Fibroblast of lung (primary cell): ENCODE data around the gene ZNF557. TPM values are rescaled to one million over a fixed set of nuclear protein-coding genes. Genes with fewer than 3 reads are reported as not detected.

Experiments used
- DNase-seq, 2 donors: peaks; one replicate each; pipeline versions ENCODE4 v3.0.0 to v3.0.0-alpha.2; 2010; ENCODE audit warnings: low read depth in 2 of 2
- H2AFZ ChIP-seq: 2 replicates; pipeline ENCODE4 v1.5.1; 2012; ENCODE audit warnings: low read length, control low read depth, inconsistent platforms
- H3K27ac ChIP-seq: 2 replicates; pipeline ENCODE4 v1.5.1; 2011; ENCODE audit warnings: low read length, control low read depth; ENCODE audit not compliant: insufficient read depth
- H3K27me3 ChIP-seq: 2 replicates; pipeline ENCODE4 v1.5.1; 2011; ENCODE audit warnings: mild to moderate bottlenecking, low read length; ENCODE audit not compliant: control insufficient read depth, insufficient read depth
- H3K36me3 ChIP-seq: 2 replicates; pipeline ENCODE4 v1.5.1; 2011; ENCODE audit warnings: low read length; ENCODE audit not compliant: control insufficient read depth, insufficient read depth
- H3K4me1 ChIP-seq: 2 replicates; pipeline ENCODE4 v1.5.1; 2011; ENCODE audit warnings: low read length; ENCODE audit not compliant: control insufficient read depth, insufficient read depth; ENCODE audit errors: extremely low read depth
- H3K4me2 ChIP-seq: 2 replicates; pipeline ENCODE4 v1.5.1; 2011; ENCODE audit warnings: low read length, control low read depth; ENCODE audit not compliant: insufficient read depth; ENCODE audit errors: extremely low read depth
- H3K4me3 ChIP-seq, 4 experiments: fragments of 200-600 bp in 1 of 4; sonication (generic) in 1 of 4; replicated peaks in 1 of 4; 2 replicates each; pipeline ENCODE4 v1.5.1; 2011 to 2016; ENCODE audit warnings: low read length in 4 of 4, low read depth in 3 of 4, mild to moderate bottlenecking in 3 of 4, control low read depth in 2 of 4, inconsistent platforms in 1 of 4, mixed read lengths in 1 of 4; ENCODE audit not compliant: insufficient read depth in 1 of 4; ENCODE audit errors: control extremely low read depth in 1 of 4
- H3K79me2 ChIP-seq: 2 replicates; pipeline ENCODE4 v1.5.1; 2012; ENCODE audit warnings: mild to moderate bottlenecking, low read length, inconsistent platforms; ENCODE audit not compliant: control insufficient read depth, insufficient read depth
- H3K9ac ChIP-seq: 2 replicates; pipeline ENCODE4 v1.5.1; 2011; ENCODE audit warnings: mild to moderate bottlenecking, low read length, control low read depth; ENCODE audit not compliant: insufficient read depth
- H3K9me3 ChIP-seq: 2 replicates; pipeline ENCODE4 v1.5.1; 2012; ENCODE audit warnings: low read depth, low read length; ENCODE audit not compliant: control insufficient read depth, insufficient read depth
- H4K20me1 ChIP-seq: 2 replicates; pipeline ENCODE4 v1.5.1; 2011; ENCODE audit warnings: low read length; ENCODE audit not compliant: control insufficient read depth, insufficient read depth; ENCODE audit errors: extremely low read depth
- CTCF ChIP-seq, 2 donors: IDR thresholded peaks in 1 of 2; conservative IDR thresholded peaks in 1 of 2; 1 replicate in 1 of 2; 2 replicates in 1 of 2; pipeline ENCODE4 v1.5.1; 2011 to 2012; ENCODE audit warnings: low read length in 2 of 2, control low read depth in 1 of 2, inconsistent platforms in 1 of 2, low read depth in 1 of 2, mild to moderate bottlenecking in 1 of 2
- EZH2 ChIP-seq: IDR thresholded peaks from 2 replicates; pipeline ENCODE4 v1.5.1; 2012; ENCODE audit warnings: low read length, control low read depth, mild to moderate bottlenecking; ENCODE audit errors: missing control alignments
- polyA plus RNA-seq, 2 donors: library from polyadenylated mRNA; depleted of rRNA in 1 of 2; stranded (reverse) in 1 of 2; unstranded in 1 of 2; fragments of >200 nt; gene quantifications; 2 replicates each; pipeline ENCODE4 v1.2.1, GENCODE V29; 2011 to 2012; ENCODE audit warnings: missing spikeins in 1 of 2
- total RNA-seq: library from RNA; depleted of rRNA; stranded (reverse); fragments of >200 nt; gene quantifications from 2 replicates; pipeline ENCODE4 v1.2.1, GENCODE V29; 2014

Gene ZNF557
- total and polyA plus RNA-seq, 2 donors (not counting 1 experiment from before 2014, with no cell fraction given), result 2.9 to 18.3 TPM

- no peaks in the 10 kb centered on the region for H3K36me3 ChIP-seq
- no peak overlapping the region for H3K9ac ChIP-seq
- no peak overlapping the region for H2AFZ ChIP-seq
- no peak overlapping the region for H3K4me3 ChIP-seq
- no peak overlapping the region for H3K4me2 ChIP-seq
- no peaks in the 10 kb centered on the region for H3K9me3 ChIP-seq
- TF ChIP-seq CTCF (conservative IDR thresholded peaks at IDR 0.05 in 1 of 2, IDR thresholded peaks at IDR 0.05 in 1 of 2; ENCODE audit: low read depth in 1 of 2, low read length in 2 of 2) (no peak), EZH2 (no peak)
- DNase-seq, result no peak
- no peaks in the 10 kb centered on the region for H3K4me1 ChIP-seq
- no peaks in the 10 kb centered on the region for H4K20me1 ChIP-seq
- no peak overlapping the region for H3K27ac ChIP-seq
- no peaks in the 10 kb centered on the region for H3K79me2 ChIP-seq
- H3K27me3 ChIP-seq, result no peaks in the 10 kb centered on the region
Observed at GRCh38 chr19:7124782-7125181, 55.3 kb downstream of the ZNF557 start.

- no peaks in the 10 kb centered on the region for H3K4me1 ChIP-seq
- H3K4me2 ChIP-seq, result no peak overlapping the region
- no peak overlapping the region for H2AFZ ChIP-seq
- H3K27ac ChIP-seq, result no peak overlapping the region
- TF ChIP-seq EZH2, result no peak
- TF ChIP-seq CTCF (conservative IDR thresholded peaks at IDR 0.05 in 1 of 2, IDR thresholded peaks at IDR 0.05 in 1 of 2; ENCODE audit: low read depth in 1 of 2, low read length in 2 of 2), result no peak
- H3K27me3 ChIP-seq, result no peaks in the 10 kb centered on the region
- H3K79me2 ChIP-seq, result no peaks in the 10 kb centered on the region
- H3K9ac ChIP-seq, result no peak overlapping the region
- no peaks in the 10 kb centered on the region for H4K20me1 ChIP-seq
- H3K9me3 ChIP-seq, result no peaks in the 10 kb centered on the region
- H3K36me3 ChIP-seq, result no peaks in the 10 kb centered on the region
- H3K4me3 ChIP-seq, result no peak overlapping the region
- DNase-seq, result no peak
Observed at GRCh38 chr19:7125221-7125620, 55.7 kb downstream of the ZNF557 start.

- H3K4me3 ChIP-seq, result no peak overlapping the region
- no peaks in the 10 kb centered on the region for H3K4me1 ChIP-seq
- no peak overlapping the region for H3K27ac ChIP-seq
- no peaks in the 10 kb centered on the region for H3K27me3 ChIP-seq
- H4K20me1 ChIP-seq, result no peaks in the 10 kb centered on the region
- no peak overlapping the region for H3K9ac ChIP-seq
- no peak overlapping the region for H3K4me2 ChIP-seq
- no peak for DNase-seq
- H3K36me3 ChIP-seq, result no peaks in the 10 kb centered on the region
- no peaks in the 10 kb centered on the region for H3K9me3 ChIP-seq
- no peak for TF ChIP-seq CTCF (conservative IDR thresholded peaks at IDR 0.05 in 1 of 2, IDR thresholded peaks at IDR 0.05 in 1 of 2; ENCODE audit: low read depth in 1 of 2, low read length in 2 of 2)
- no peak for TF ChIP-seq EZH2
- H3K79me2 ChIP-seq, result no peaks in the 10 kb centered on the region
- no peak overlapping the region for H2AFZ ChIP-seq
Observed at GRCh38 chr19:7126132-7126531, 56.6 kb downstream of the ZNF557 start.
